PFSK-1 (cell line): ENCODE measurements around the gene RIPOR1.

Experiments used
- POLR2AphosphoS5 ChIP-seq: IDR thresholded peaks from 2 replicates; pipeline ENCODE4 v1.6.1; 2012; ENCODE audit warnings: low read depth, mild to moderate bottlenecking, control low read depth, low read length, moderate library complexity
- SIN3A ChIP-seq: IDR thresholded peaks from 2 replicates; pipeline ENCODE4 v1.6.1; 2012; ENCODE audit warnings: mild to moderate bottlenecking, low read length, moderate library complexity, borderline replicate concordance; ENCODE audit not compliant: insufficient read depth

DNA sequence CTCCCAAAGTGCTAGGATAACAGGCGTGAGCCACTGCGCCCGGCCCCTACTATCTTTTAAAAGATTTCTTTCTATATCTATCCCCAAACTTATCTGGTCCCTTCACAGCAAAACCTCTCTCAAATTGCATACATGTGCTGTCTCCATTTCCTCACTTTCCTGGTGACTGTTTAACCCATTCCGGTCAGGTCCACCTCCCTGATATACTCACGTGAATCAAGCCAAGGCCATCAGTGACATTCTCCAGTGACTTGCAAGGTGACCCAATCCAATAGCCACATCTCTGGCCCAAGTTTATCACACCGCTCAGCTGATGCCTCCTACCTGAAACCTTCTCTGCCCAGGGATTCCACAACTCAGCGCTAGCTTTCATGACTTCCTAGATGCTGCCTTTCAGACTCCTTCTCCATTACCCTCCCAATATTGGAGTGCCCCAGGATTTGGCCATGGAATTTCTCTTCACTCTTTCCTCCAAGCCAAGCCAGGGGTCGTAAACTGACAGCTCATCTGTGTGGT, 32.3 kb downstream of the RIPOR1 start:
- TF ChIP-seq POLR2AphosphoS5 (no peak), SIN3A (no peak)
